Trophoblast cell (in vitro differentiated cells and primary cell): ENCODE results near the gene PPRC1.
"Not testable (repeated sequence)": the region's sequence is repeated elsewhere in the genome, so short reads cannot be mapped to it uniquely, and the experiment has no call there.

Experiments used
- DNase-seq, 2 donors: peaks; one replicate each; pipeline ENCODE4 v3.0.0-alpha.2; 2016
- H2AFZ ChIP-seq: 2 replicates; pipeline ENCODE4 v1.6.1; 2013; ENCODE audit warnings: low read length, moderate library complexity, mild to moderate bottlenecking; ENCODE audit not compliant: insufficient read depth, poor library complexity
- H2AK5ac ChIP-seq: 2 replicates; pipeline ENCODE4 v1.6.1; 2013; ENCODE audit warnings: mild to moderate bottlenecking, low read length
- H2BK120ac ChIP-seq: 2 replicates; pipeline ENCODE4 v1.6.1; 2013; ENCODE audit warnings: low read length, mild to moderate bottlenecking, moderate library complexity; ENCODE audit not compliant: insufficient read depth, poor library complexity
- H2BK12ac ChIP-seq: 2 replicates; pipeline ENCODE4 v1.6.1; 2013; ENCODE audit warnings: mild to moderate bottlenecking, low read length, moderate library complexity
- H2BK5ac ChIP-seq: 2 replicates; pipeline ENCODE4 v1.6.1; 2013; ENCODE audit warnings: low read length, low read depth, moderate library complexity, mild to moderate bottlenecking; ENCODE audit not compliant: poor library complexity
- H3K14ac ChIP-seq: 2 replicates; pipeline ENCODE4 v1.6.1; 2013; ENCODE audit warnings: mild to moderate bottlenecking, low read length
- H3K18ac ChIP-seq: 2 replicates; pipeline ENCODE4 v1.6.1; 2013; ENCODE audit warnings: mild to moderate bottlenecking, low read length
- H3K23ac ChIP-seq: 2 replicates; pipeline ENCODE4 v1.6.1; 2013; ENCODE audit warnings: low read length
- H3K27ac ChIP-seq: 2 replicates; pipeline ENCODE4 v1.5.1; 2013; ENCODE audit warnings: low read depth, mild to moderate bottlenecking, inconsistent platforms, low read length, moderate library complexity
- H3K27me3 ChIP-seq: 2 replicates; pipeline ENCODE4 v1.6.1; 2013; ENCODE audit warnings: inconsistent platforms, mild to moderate bottlenecking, low read length, moderate library complexity; ENCODE audit not compliant: insufficient read depth
- H3K36me3 ChIP-seq, 2 experiments: 1 replicate in 1 of 2; 2 replicates in 1 of 2; pipeline ENCODE4 v1.6.1; 2013; ENCODE audit warnings: low read length in 2 of 2, mild to moderate bottlenecking in 2 of 2, moderate library complexity in 1 of 2; ENCODE audit not compliant: insufficient read depth in 2 of 2, control insufficient read depth in 1 of 2
- H3K4ac ChIP-seq: 2 replicates; pipeline ENCODE4 v1.6.1; 2013; ENCODE audit warnings: low read depth, mild to moderate bottlenecking, low read length, moderate library complexity
- H3K4me1 ChIP-seq, 2 experiments: 1 replicate in 1 of 2; 2 replicates in 1 of 2; pipeline ENCODE4 v1.6.1; 2013; ENCODE audit warnings: low read length in 2 of 2, mild to moderate bottlenecking in 2 of 2, moderate library complexity in 1 of 2; ENCODE audit not compliant: insufficient read depth in 2 of 2, control insufficient read depth in 1 of 2
- H3K4me2 ChIP-seq: 2 replicates; pipeline ENCODE4 v1.6.1; 2013; ENCODE audit warnings: inconsistent platforms, mild to moderate bottlenecking, low read length, moderate library complexity
- H3K4me3 ChIP-seq: 2 replicates; pipeline ENCODE4 v1.5.1; 2013; ENCODE audit warnings: mild to moderate bottlenecking, low read depth, low read length, inconsistent platforms
- H3K79me1 ChIP-seq: one replicate; pipeline ENCODE4 v1.6.1; 2013; ENCODE audit warnings: low read length
- H3K79me2 ChIP-seq: 2 replicates; pipeline ENCODE4 v1.6.1; 2013; ENCODE audit warnings: low read length, mild to moderate bottlenecking; ENCODE audit not compliant: control insufficient read depth, insufficient read depth, poor library complexity
- H3K9ac ChIP-seq: 2 replicates; pipeline ENCODE4 v1.6.1; 2013; ENCODE audit warnings: mild to moderate bottlenecking, low read length
- H3K9me3 ChIP-seq: 2 replicates; pipeline ENCODE4 v1.6.1; 2013; ENCODE audit warnings: low read depth, mild to moderate bottlenecking, control low read depth, inconsistent platforms, low read length; ENCODE audit not compliant: insufficient read depth
- H4K12ac ChIP-seq: 2 replicates; pipeline ENCODE4 v1.6.1; 2013; ENCODE audit warnings: low read depth, mild to moderate bottlenecking, low read length, moderate library complexity
- H4K8ac ChIP-seq: 2 replicates; pipeline ENCODE4 v1.6.1; 2013; ENCODE audit warnings: low read depth, mild to moderate bottlenecking, low read length, moderate library complexity
- H4K91ac ChIP-seq: one replicate; pipeline ENCODE4 v1.6.1; 2013; ENCODE audit warnings: low read depth, mild to moderate bottlenecking, low read length, moderate library complexity
- WGBS: extraction: QIAGEN DNeasy Blood & Tissue Kit; methylation state at CpG from one replicate; pipeline ENCODE4 v1.1.7; 2013; ENCODE audit warnings: missing lambda C conversion rate; ENCODE audit not compliant: insufficient read length, insufficient coverage; ENCODE audit errors: extremely low coverage; 5-methylcytosine and 5-hydroxymethylcytosine counted together

Gene PPRC1

DNA sequence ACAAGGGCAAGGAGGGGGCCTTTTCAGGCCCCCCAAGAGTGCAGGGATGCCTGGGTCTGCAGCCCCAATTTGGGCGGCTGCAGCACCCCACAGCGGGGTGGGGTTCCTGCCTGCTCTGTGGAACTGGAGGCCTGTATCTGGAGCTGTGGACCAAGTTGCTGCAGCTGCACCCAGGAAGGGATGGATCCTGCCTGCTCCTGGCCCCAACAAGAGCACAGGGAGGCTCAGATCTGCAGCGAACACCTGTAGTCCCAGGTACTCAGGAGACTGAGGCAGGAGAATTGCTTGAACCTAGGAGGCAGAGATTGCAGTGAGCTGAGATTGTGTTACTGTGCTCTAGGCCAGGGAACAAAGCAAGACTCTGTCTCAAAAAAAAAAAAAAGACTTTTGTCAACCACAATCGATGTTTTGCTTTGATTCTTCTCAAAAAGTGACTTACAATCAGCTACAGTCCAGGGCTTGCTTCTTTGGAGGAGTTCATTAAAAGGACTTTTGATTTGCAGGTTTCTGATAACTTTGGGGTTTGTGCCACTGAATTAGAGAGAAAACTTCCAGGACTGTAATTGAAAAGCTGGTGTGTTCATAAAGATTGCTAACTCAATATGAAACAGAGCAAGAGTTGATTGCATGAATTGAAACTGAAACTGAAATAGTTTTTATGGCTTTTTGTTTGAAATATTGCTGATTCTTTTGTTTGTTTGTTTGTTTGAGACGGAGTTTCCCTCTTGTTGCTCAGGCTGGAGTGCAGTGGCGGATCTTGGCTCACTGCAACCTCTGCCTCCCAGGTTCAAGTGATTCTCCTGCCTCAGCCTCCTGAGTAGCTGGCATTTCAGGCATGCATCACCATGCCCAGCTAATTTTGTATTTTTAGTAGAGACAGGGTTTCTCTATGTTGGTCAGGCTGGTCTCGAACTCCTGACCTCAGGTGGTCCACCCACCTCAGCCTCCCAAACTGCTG, 56.4 kb downstream of the PPRC1 start:
- not testable (repeated sequence) for H2BK12ac ChIP-seq, H3K4me3 ChIP-seq, H3K4me2 ChIP-seq, H3K14ac ChIP-seq, H3K4me1 ChIP-seq, DNase-seq, H3K23ac ChIP-seq, H3K4ac ChIP-seq, H3K9ac ChIP-seq, H4K8ac ChIP-seq, H4K91ac ChIP-seq, H2AFZ ChIP-seq, H4K12ac ChIP-seq, H2BK120ac ChIP-seq, H3K36me3 ChIP-seq, H3K79me2 ChIP-seq, H3K18ac ChIP-seq, H3K79me1 ChIP-seq, H3K27ac ChIP-seq, H2BK5ac ChIP-seq, H2AK5ac ChIP-seq, H3K27me3 ChIP-seq
- peaks cover 31% of the 10 kb centered on the region for H3K9me3 ChIP-seq
- WGBS: no CpG with 5 or more reads among the region's 7 CpGs

DNA sequence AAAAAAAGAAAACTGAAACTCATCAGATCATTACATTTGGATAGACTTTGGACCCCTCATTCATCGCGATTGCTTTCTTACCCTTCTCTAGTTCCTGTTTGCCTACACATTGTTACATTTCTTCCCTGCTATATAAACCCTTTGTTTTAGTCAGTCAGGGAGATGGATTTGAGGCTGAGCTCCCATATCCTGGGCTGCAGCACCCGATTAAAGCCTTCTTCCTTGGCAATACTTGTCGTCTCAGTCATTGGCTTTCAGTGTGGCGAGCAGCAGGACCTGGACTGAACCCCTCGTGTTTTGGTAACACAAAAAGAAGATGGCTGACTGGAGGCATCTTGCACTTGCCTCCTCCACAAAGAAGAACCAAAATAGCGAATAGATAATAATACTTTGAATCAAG, 59.1 kb downstream of the PPRC1 start:
- no peak overlapping the region for H3K4ac ChIP-seq
- no peaks in the 10 kb centered on the region for H3K4me1 ChIP-seq
- no peak overlapping the region for H3K4me2 ChIP-seq
- H3K79me1 ChIP-seq: no peaks in the 10 kb centered on the region
- no peak overlapping the region for H4K12ac ChIP-seq
- H2AFZ ChIP-seq: no peak overlapping the region
- no peak overlapping the region for H2BK5ac ChIP-seq
- H4K91ac ChIP-seq: no peak overlapping the region
- no peak overlapping the region for H3K18ac ChIP-seq
- H2BK120ac ChIP-seq: no peak overlapping the region
- no peak overlapping the region for H3K23ac ChIP-seq
- no peak overlapping the region for H3K14ac ChIP-seq
- H4K8ac ChIP-seq: no peak overlapping the region
- no CpG with 5 or more reads among the region's 7 CpGs for WGBS
- peaks cover 33% of the 10 kb centered on the region for H3K9me3 ChIP-seq
- H3K27ac ChIP-seq: no peak overlapping the region
- H3K27me3 ChIP-seq: no peaks in the 10 kb centered on the region
- no peak overlapping the region for H3K4me3 ChIP-seq
- no peak for DNase-seq
- H2AK5ac ChIP-seq: no peak overlapping the region
- H3K9ac ChIP-seq: no peak overlapping the region
- no peaks in the 10 kb centered on the region for H3K36me3 ChIP-seq
- H2BK12ac ChIP-seq: no peak overlapping the region
- no peaks in the 10 kb centered on the region for H3K79me2 ChIP-seq

DNA sequence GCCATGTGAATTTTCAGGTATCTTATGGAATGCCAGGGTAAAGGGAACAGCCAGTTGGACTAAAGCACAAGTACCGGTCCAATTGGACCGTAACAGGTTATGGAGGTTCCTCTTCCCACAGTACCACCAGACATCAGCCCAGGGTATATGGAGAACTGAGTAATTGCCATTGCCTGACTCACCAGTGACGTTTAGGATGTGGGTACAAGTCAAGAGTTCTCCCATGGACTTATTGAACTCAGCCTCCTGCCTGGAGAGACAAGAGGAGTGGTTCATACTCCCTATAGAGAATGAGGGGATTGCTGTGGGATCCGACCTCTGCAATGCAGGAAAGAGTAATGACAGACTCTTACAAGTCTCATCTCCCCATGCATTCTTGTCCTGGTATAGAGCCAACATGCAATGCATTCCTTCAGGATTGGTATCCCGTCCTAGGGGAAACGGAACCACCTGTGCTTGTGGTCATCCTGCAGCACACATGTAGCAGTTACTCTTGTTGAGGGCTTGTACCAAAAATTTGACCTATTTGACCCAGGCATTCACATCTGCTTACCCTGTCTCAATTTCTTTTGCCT, 62.5 kb downstream of the PPRC1 start:
- H3K79me2 ChIP-seq: no peaks in the 10 kb centered on the region
- no peak overlapping the region for H3K4me2 ChIP-seq
- H3K9me3 ChIP-seq: peaks cover 18% of the 10 kb centered on the region
- H2BK12ac ChIP-seq: no peak overlapping the region
- H3K4me1 ChIP-seq: no peaks in the 10 kb centered on the region
- H3K79me1 ChIP-seq: no peaks in the 10 kb centered on the region
- H3K4me3 ChIP-seq: no peak overlapping the region
- no peak overlapping the region for H3K9ac ChIP-seq
- no peak overlapping the region for H2AFZ ChIP-seq
- no peak overlapping the region for H3K23ac ChIP-seq
- no peak overlapping the region for H2BK120ac ChIP-seq
- H3K14ac ChIP-seq: no peak overlapping the region
- no peaks in the 10 kb centered on the region for H3K36me3 ChIP-seq
- no peak overlapping the region for H3K18ac ChIP-seq
- no peak overlapping the region for H4K12ac ChIP-seq
- no peak overlapping the region for H4K8ac ChIP-seq
- no peak overlapping the region for H2AK5ac ChIP-seq
- no peaks in the 10 kb centered on the region for H3K27me3 ChIP-seq
- H4K91ac ChIP-seq: no peak overlapping the region
- H2BK5ac ChIP-seq: no peak overlapping the region
- H3K27ac ChIP-seq: no peak overlapping the region
- no peak overlapping the region for H3K4ac ChIP-seq
- DNase-seq: peak in 1 of 2 donors; percentile 15
- WGBS: no CpG with 5 or more reads among the region's 6 CpGs

DNA sequence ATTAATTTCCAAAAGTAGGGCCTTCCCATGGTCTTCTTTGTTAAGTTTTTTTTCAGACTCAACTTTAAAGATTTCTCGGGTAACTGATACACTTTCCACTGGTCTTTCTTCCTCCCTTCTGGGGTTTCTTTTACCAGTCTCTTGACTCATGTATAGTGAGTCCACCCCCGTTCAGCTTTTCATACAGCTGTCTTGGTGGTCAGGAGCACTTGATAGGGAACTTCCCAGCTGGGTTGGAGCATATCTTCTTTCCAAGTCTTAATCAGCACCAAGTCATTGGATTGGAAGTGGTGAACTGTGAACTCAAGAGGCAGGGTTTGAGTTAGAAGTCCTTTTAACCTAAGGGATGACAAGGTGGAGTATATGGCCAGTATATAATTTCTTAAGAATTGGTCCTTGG, 64.1 kb downstream of the PPRC1 start:
- Histone ChIP-seq H3K4me1 (no peaks in the 10 kb centered on the region), H3K27me3 (no peaks in the 10 kb centered on the region), H3K79me1 (no peaks in the 10 kb centered on the region), H3K4me2 (no peak overlapping the region), H4K12ac (no peak overlapping the region), H4K8ac (no peak overlapping the region), H2BK5ac (no peak overlapping the region), H4K91ac (no peak overlapping the region), H3K79me2 (no peaks in the 10 kb centered on the region), H3K27ac (no peak overlapping the region), H3K18ac (no peak overlapping the region), H2BK120ac (no peak overlapping the region), H3K23ac (no peak overlapping the region), H2AFZ (no peak overlapping the region), H3K9me3 (peaks cover 23% of the 10 kb centered on the region), H3K4ac (no peak overlapping the region), H3K9ac (no peak overlapping the region), H2AK5ac (no peak overlapping the region), H2BK12ac (no peak overlapping the region), H3K36me3 (no peaks in the 10 kb centered on the region), H3K14ac (no peak overlapping the region), H3K4me3 (no peak overlapping the region)
- no peak for DNase-seq
- no CpG with 5 or more reads among the region's 2 CpGs for WGBS
